PC-3 (cell line): ENCODE data around the gene OR10H5.

Experiments
- CTCF ChIP-seq: fragments of 300-600 bp; sonication (generic); conservative IDR thresholded peaks from 2 replicates; pipeline ENCODE4 v1.5.1; 2017; ENCODE audit warnings: antibody characterized with exemption, low read depth, mild to moderate bottlenecking, low read length
- EZH2 ChIP-seq: fragments of 300-600 bp; sonication (generic); IDR thresholded peaks from one replicate; pipeline ENCODE4 v1.6.1; 2017; ENCODE audit warnings: antibody characterized with exemption, mild to moderate bottlenecking, low read length; ENCODE audit not compliant: unreplicated experiment

GRCh38 chr19:15740785-15741184 is 46.7 kb upstream of the OR10H5 start:
- no peak for TF ChIP-seq CTCF
- TF ChIP-seq EZH2, result no peak
